B cell (primary cell): ENCODE results near the gene KIRREL3. TPM values are rescaled to one million over a fixed set of nuclear protein-coding genes. Genes with fewer than 3 reads are reported as not detected.

Source experiments
- ATAC-seq: fragments of 200-7000 bp; cut with Tn5 transposase; one replicate; pipeline ENCODE4 v1.10.0; 2021; ENCODE audit warnings: low read depth, mild to moderate bottlenecking, moderate number of reproducible peaks, moderate library complexity
- CTCF ChIA-PET: fragments of 350-600 bp; sonication (Branson Sonifier 250); formaldehyde crosslinking; loops from one replicate; lab custom pipeline; 2021; ENCODE audit warnings: antibody characterized with exemption, inconsistent platforms; lab: Charles Lee
- POLR2A ChIA-PET: fragments of 350-600 bp; sonication (Branson Sonifier 250); formaldehyde crosslinking; loops from one replicate; lab custom pipeline; 2021; ENCODE audit warnings: antibody characterized with exemption; lab: Charles Lee
- DNase-seq: peaks from one replicate; pipeline ENCODE4 v3.0.0; 2013
- H2AFZ ChIP-seq: 2 replicates; pipeline ENCODE4 v1.6.1; 2012; ENCODE audit warnings: mild to moderate bottlenecking, low read depth, low read length; ENCODE audit not compliant: insufficient read depth, poor library complexity, severe bottlenecking
- H3K27ac ChIP-seq, 2 donors: 1 replicate in 1 of 2; 2 replicates in 1 of 2; pipeline ENCODE4 v1.5.1; 2012 to 2013; ENCODE audit warnings: low read length in 2 of 2, mild to moderate bottlenecking in 2 of 2, moderate library complexity in 1 of 2
- H3K27me3 ChIP-seq, 4 experiments: fragments of 200-600 bp in 1 of 4; sonication (generic) in 1 of 4; replicated peaks in 1 of 4; 1 replicate in 2 of 4; 2 replicates in 2 of 4; pipeline versions ENCODE4 v1.6.1 to v1.7.0; 2013 to 2016; ENCODE audit warnings: low read length in 3 of 4, mild to moderate bottlenecking in 2 of 4, mixed read lengths in 1 of 4, moderate library complexity in 1 of 4; ENCODE audit not compliant: insufficient read depth in 4 of 4, control insufficient read depth in 3 of 4; ENCODE audit errors: control extremely low read depth in 1 of 4
- H3K36me3 ChIP-seq, 2 experiments: replicated peaks in 1 of 2; 1 replicate in 1 of 2; 2 replicates in 1 of 2; pipeline versions ENCODE4 v1.6.1 to v1.7.1; 2013; ENCODE audit warnings: low read length in 1 of 2; ENCODE audit not compliant: insufficient read depth in 2 of 2, control insufficient read depth in 1 of 2; ENCODE audit errors: control extremely low read depth in 1 of 2, extremely low read depth in 1 of 2
- H3K4me1 ChIP-seq, 2 donors: fragments of 200-600 bp in 1 of 2; sonication (generic) in 1 of 2; 1 replicate in 1 of 2; 2 replicates in 1 of 2; pipeline versions ENCODE4 v1.5.1 to v1.6.1; 2013 to 2017; ENCODE audit warnings: low read length in 2 of 2; ENCODE audit not compliant: control insufficient read depth in 2 of 2, insufficient read depth in 2 of 2
- H3K4me2 ChIP-seq: replicated peaks from 2 replicates; pipeline ENCODE3; 2012; ENCODE audit warnings: mild to moderate bottlenecking, low read depth, low read length; ENCODE audit not compliant: poor library complexity, severe bottlenecking
- H3K4me3 ChIP-seq, 5 experiments: fragments of 200-600 bp in 1 of 5; sonication (generic) in 1 of 5; 1 replicate in 3 of 5; 2 replicates in 2 of 5; pipeline versions ENCODE4 v1.5.1 to v1.7.0; 2011 to 2016; ENCODE audit warnings: low read length in 4 of 5, mild to moderate bottlenecking in 4 of 5, low read depth in 2 of 5, control low read depth in 1 of 5, moderate library complexity in 1 of 5; ENCODE audit not compliant: insufficient read depth in 1 of 5; ENCODE audit errors: control extremely low read depth in 1 of 5, extremely low read depth in 1 of 5
- H3K79me2 ChIP-seq: fragments of 200-600 bp; sonication (generic); one replicate; pipeline ENCODE4 v1.6.0; 2016; ENCODE audit warnings: low read length; ENCODE audit not compliant: control insufficient read depth, insufficient read depth
- H3K9ac ChIP-seq: fragments of 200-600 bp; sonication (generic); 2 replicates; pipeline ENCODE4 v1.6.1; 2017; ENCODE audit warnings: mild to moderate bottlenecking, low read length, moderate library complexity
- H3K9me3 ChIP-seq, 3 donors: one replicate each; pipeline versions ENCODE4 v1.6.1 to v1.7.1; 2013; ENCODE audit warnings: low read length in 2 of 3; ENCODE audit not compliant: control insufficient read depth in 2 of 3, insufficient read depth in 1 of 3; ENCODE audit errors: control extremely low read depth in 1 of 3
- H4K20me1 ChIP-seq: 2 replicates; pipeline ENCODE4 v1.6.0; 2012; ENCODE audit warnings: mild to moderate bottlenecking, low read length; ENCODE audit not compliant: insufficient read depth, control insufficient read depth, poor library complexity, severe bottlenecking
- H3K27ac Mint-ChIP-seq: one replicate; pipeline ENCODE4 v1.8.0; 2021; ENCODE audit warnings: mixed read lengths
- H3K27me3 Mint-ChIP-seq: one replicate; pipeline ENCODE4 v1.8.0; 2021; ENCODE audit warnings: mixed read lengths
- H3K4me1 Mint-ChIP-seq: one replicate; pipeline ENCODE4 v1.8.0; 2021; ENCODE audit warnings: mixed read lengths
- H3K4me3 Mint-ChIP-seq: one replicate; pipeline ENCODE4 v1.8.0; 2021; ENCODE audit warnings: mixed read lengths
- H3K9me3 Mint-ChIP-seq: one replicate; pipeline ENCODE4 v1.8.0; 2022; ENCODE audit warnings: mixed read lengths; ENCODE audit not compliant: insufficient read depth
- EZH2 ChIP-seq: IDR thresholded peaks from 2 replicates; pipeline ENCODE4 v1.6.1; 2012; ENCODE audit warnings: borderline replicate concordance, low read depth, mild to moderate bottlenecking, moderate library complexity, low read length; ENCODE audit not compliant: insufficient read depth, poor library complexity, severe bottlenecking
- WGBS: methylation state at CpG from one replicate; pipeline ENCODE4 v1.1.5; 2013; ENCODE audit warnings: missing lambda C conversion rate; ENCODE audit not compliant: insufficient coverage; 5-methylcytosine and 5-hydroxymethylcytosine counted together
- intact Hi-C: fragments of 100-400 bp; cut with micrococcal nuclease; formaldehyde crosslinking; loops from one replicate; pipeline ENCODE4 v1.10.0; 2022
- polyA plus RNA-seq: library from polyadenylated mRNA; depleted of rRNA; stranded (reverse); fragments of >200 nt; gene quantifications from 2 replicates; pipeline ENCODE4 v1.2.3, GENCODE V29; 2012
- total RNA-seq, 2 donors: library from RNA; stranded (reverse); fragments of 120-200 nt in 1 of 2; gene quantifications; 1 replicate in 1 of 2; 2 replicates in 1 of 2; pipeline versions ENCODE4 v1.2.3 to v1.2.4, GENCODE V29; 2013 to 2022
- TF ChIP-seq, protein P1 (sequence below): fragments of 200-600 bp; IDR thresholded peaks from one replicate; pipeline ENCODE4 v1.8.0; 2022; ENCODE audit warnings: antibody characterized with exemption, mild to moderate bottlenecking

The KIRREL3 gene
- total and polyA plus RNA-seq, 2 donors (not counting 1 experiment from before 2014, with no cell fraction given) = not detected

DNA sequence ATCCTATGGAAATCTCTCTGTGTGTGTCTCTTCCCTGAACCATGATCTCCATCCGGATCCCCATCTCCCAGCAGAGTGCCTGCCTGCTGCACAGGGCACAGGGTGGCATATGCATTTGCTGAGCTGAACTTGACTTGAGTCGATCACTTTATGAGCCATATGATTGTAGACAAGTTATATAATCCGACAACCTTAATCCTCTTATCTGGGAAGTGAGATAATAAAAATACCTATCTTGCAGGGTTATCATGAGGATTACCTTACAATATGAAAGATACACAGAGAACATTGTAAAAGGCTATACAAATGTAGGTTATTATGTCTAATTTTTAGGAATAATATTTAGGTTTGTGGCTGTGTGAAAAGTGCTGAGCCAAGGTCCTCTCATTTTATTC, 520.6 kb downstream of the KIRREL3 start:
- Histone ChIP-seq H4K20me1 (no peaks in the 10 kb centered on the region), H3K27me3 (no peaks in the 10 kb centered on the region), H3K9ac (no peak overlapping the region), H3K4me2 (no peak overlapping the region), H3K4me3 (no peak overlapping the region), H2AFZ (peak overlapping the region; percentile 70), H3K4me1 (peaks cover 4 to 16% of the 10 kb centered on the region in 2 donors), H3K27ac (no peak overlapping the region), H3K9me3 (no peaks in the 10 kb centered on the region), H3K79me2 (no peaks in the 10 kb centered on the region), H3K36me3 (no peaks in the 10 kb centered on the region)
- POLR2A ChIA-PET = no interaction called here
- CTCF ChIA-PET = interaction anchor here (0.8 to 10.0 kb wide), 30 partner anchors 9 to 557 kb away, joined by 3 to 159 read pairs (median 5); no protein-coding TSS in a partner anchor
- Mint-ChIP-seq H3K27ac (no peak overlapping the region), H3K4me1 (peaks cover 12% of the 10 kb centered on the region), H3K27me3 (peaks cover 3% of the 10 kb centered on the region), H3K4me3 (peak overlapping the region; percentile 76), H3K9me3 (no peaks in the 10 kb centered on the region)
- TF ChIP-seq, protein P1, sequence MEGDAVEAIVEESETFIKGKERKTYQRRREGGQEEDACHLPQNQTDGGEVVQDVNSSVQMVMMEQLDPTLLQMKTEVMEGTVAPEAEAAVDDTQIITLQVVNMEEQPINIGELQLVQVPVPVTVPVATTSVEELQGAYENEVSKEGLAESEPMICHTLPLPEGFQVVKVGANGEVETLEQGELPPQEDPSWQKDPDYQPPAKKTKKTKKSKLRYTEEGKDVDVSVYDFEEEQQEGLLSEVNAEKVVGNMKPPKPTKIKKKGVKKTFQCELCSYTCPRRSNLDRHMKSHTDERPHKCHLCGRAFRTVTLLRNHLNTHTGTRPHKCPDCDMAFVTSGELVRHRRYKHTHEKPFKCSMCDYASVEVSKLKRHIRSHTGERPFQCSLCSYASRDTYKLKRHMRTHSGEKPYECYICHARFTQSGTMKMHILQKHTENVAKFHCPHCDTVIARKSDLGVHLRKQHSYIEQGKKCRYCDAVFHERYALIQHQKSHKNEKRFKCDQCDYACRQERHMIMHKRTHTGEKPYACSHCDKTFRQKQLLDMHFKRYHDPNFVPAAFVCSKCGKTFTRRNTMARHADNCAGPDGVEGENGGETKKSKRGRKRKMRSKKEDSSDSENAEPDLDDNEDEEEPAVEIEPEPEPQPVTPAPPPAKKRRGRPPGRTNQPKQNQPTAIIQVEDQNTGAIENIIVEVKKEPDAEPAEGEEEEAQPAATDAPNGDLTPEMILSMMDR = no peak
- WGBS = no CpG with 5 or more reads among the region's 3 CpGs
- intact Hi-C loops = loop anchor here (1.0 to 2.0 kb wide), 3 partner anchors 39 to 557 kb away; no protein-coding TSS in a partner anchor
- DNase-seq (no peak), ATAC-seq (no peak)

- DNase-seq = no peak
- Histone ChIP-seq H2AFZ (no peak overlapping the region), H3K36me3 (no peaks in the 10 kb centered on the region), H3K4me3 (no peak overlapping the region), H4K20me1 (no peaks in the 10 kb centered on the region), H3K27me3 (no peaks in the 10 kb centered on the region), H3K9me3 (no peaks in the 10 kb centered on the region), H3K27ac (no peak overlapping the region), H3K9ac (no peak overlapping the region), H3K4me2 (no peak overlapping the region), H3K4me1 (peaks cover 4 to 16% of the 10 kb centered on the region in 2 donors), H3K79me2 (no peaks in the 10 kb centered on the region)
- Mint-ChIP-seq H3K9me3 (no peaks in the 10 kb centered on the region), H3K4me3 (no peak overlapping the region), H3K27me3 (peaks cover 3% of the 10 kb centered on the region), H3K4me1 (peaks cover 10% of the 10 kb centered on the region), H3K27ac (no peak overlapping the region)
- ChIA-PET POLR2A (no interaction called here), CTCF (interaction anchor here (1.3 to 10.0 kb wide), 8 partner anchors 14 to 169 kb away, joined by 3 to 159 read pairs (median 6); no protein-coding TSS in a partner anchor)
- ATAC-seq = no peak
- WGBS = 92% methylated on average over 12 of the region's 15 CpGs
- TF ChIP-seq, protein P1 = no peak
- no peak for TF ChIP-seq EZH2
- intact Hi-C loops = no loop called here
These were observed 521.2 kb downstream of the KIRREL3 start for GRCh38 chr11:126479178-126479930.
